Measurements from ENCODE around the gene OTUB2.

OTUB2 gene

DNA sequence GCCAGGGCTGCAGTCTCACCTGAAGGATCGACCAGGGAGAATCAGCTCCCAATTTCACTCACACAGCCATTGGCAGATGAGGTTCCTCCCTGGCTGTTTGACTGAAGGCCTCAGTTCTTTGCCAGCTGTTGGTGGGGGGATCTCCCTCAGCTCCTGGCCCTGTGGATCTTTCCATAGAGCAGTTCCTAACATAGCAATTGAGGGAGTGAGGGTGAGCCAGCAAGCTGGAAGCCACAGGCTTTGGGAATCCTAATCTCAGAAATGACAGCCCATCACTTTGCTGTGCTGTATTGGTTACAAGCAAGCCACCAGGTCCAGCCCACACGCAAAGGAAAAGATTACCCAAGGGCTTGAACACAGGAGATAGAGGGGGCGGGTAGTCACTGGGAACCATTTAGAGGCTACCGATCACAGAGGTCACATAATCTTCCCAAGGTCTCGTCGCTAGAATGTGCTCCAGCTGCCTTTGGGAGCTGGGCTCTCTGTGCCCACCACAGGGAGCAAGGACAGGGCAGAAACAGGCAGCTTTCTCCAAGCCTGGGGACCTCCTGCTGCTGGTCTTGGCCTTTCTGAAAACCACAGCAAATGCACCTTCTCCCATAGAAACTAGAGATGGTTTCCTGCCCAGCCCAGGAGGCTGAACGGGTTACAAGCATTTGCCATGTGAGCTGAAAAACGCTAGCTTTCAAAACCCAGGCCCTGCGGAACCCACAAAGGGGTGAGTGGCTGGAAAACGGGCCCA, 4.6 kb upstream of the OTUB2 start:
- no peak for DNase-seq

DNA sequence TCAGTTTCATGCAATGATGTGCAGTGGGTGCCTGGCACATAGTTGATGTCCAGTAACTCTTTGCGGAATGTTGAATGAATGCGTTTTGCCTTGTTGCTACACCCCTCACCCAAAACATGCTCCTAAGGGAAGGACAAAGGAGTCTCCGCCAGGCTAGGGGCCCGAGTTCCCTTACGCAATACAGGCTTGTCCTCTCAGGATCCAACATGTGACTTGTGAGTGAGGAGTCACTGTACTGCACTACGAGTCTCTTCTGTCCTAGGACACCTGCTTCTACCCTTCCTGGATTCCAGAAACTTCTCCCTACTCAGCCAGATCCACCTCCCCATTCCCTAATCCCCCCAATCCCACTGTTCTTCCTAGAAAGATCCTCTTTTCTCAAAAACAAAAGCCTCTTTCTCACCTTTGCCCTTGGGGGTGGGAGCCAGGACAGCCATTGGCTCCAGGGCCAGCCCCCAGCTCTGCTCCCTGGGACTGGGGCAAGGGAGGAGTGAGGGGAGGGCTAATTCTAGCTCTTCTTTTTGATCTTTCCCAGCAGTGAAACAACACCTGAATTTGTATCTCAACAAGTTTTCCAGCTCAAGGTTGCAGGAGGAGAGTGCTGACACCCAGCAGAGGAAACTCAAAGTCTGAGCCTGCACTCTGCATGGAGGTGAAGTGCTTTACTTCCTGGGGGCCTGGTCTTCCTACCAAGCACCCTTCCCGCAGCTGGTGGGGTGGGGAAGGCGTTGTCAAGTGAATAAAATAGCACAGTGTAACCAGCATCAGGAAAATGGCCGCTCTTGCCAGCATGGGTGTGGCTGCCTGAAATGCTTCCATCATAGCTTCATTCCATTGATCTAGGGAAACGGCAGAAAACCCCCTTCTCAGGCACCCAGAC, 3.4 kb upstream of the OTUB2 start:
- no peak for DNase-seq

DNA sequence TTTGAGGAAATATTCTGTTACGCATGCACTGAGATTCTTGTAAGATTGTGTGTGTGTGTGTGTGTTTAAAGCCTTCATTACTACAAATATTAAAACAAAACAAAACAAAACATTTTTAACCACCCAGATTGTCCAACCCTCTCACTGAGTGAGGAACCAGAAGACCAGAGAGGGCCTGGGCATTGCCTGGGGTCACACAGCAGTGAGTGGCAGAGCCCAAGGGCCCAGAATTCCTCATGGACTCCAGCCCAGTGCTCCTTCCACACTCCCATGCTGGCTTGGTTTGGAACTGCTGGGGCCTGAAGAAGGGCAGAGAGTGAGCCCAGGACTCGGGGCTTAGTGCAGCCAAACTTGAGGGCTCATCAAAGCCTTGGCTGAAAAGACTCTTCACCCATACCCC, 1.6 kb upstream of the OTUB2 start:
- DNase-seq: no peak

DNA sequence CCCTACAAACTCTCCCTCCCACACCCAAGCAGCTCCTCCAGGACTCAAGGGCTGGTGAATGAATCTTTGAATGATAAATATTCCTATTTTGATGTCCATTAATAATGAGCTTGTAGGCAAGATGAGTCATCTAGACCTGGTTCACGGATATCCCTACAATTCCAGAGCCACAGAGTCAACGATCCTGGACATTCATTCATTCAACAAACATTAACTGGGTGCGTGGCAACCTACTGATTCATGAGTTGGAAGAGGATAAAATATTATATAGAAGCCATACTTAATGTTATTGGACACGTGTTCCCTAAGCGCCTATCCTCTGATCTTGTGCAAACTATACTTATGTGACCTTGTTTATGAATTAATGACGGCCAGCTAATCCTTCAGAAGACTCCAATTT, 420 bp upstream of the OTUB2 start:
- DNase-seq: peak in 1 of 14 donors; percentile 45

DNA sequence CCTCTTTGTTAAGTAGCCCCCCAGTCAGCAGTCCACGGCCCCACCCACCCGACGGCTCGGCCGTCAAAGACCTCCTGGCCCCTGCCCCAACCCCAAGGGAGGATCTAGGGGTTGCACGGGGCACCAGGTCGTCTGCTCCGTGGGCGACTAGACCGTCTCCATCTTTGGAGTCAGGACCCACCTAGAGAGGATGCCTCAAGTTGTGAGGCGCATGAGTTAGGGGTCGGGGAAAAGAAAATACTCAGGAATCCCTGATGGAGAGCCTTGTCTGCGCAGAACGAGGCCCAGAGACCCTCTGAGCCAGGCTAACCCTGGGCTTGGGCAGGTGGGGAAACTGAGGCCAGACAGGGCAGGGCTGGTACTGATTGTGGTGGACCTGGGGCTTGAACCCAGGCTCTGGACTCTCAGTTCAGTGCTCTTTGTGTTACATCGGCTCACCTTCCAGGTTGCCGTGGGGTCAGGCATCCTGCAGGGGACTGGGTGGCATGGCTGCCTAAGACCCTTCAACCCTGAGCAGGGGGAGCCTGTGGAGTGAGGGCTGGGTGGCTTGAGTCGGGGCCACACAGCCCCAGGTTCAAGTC, 839 bp downstream of the OTUB2 start:
- DNase-seq: no peak

DNA sequence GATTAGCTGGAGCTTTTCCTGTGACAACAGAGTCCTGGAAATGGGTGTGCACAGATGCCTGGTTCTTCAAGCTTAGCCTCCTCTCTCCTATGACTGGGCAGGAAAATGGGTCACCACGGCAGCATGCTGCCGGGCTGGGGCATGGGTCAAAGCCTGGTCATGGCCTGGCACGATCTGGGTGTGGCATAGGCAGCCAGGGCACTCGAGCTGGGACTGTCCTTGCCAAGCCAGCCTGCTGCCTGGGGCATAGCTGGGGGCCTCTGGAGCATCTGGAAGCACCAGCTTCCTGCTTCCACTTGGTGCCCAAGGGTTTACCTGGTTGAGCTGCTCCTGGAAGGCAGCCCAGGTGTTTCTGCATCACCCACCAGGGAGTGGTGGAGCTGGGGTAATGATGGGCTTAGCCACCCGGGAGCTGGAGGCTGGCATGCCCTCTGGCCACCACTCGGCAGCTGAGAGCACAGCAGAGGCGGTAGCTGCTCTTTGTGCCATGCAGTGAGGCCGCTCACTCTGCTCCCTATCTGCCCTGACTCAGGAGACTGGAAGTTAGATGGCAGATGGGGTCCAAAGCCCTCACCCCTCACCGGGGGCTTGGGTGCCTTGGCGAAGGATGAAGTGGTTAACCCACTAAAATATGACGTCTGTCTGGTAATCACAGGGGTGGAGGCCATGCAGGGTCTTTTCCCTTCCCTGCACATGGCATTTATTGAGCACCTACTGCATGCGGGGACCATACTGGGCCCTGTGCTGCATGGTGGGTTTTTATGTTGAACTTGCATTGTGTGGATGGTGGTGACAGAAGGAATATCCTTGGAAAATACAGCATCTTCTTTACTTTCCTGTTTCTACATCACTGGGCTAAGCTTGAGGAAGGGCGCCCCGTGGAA, 1.7 kb downstream of the OTUB2 start:
- no peak for DNase-seq

DNA sequence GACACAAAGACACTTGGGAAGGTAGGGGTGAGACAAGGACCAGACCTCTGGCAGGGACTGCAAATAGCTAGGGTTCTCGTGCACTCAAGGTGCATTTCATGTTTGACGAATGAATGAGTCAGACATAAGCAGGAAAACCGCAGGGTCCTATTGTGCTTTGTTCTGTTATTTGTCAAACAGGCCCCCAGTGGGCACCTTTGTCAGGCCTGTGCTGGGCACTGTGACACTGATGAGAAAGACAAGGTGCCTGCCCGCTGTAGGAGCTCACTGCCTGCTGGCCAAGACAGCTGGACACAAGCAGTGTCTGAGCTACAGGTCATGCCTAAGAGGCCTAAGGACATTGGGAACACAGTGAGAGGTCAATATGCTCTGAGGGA, 2.3 kb downstream of the OTUB2 start:
- no peak for DNase-seq

DNA sequence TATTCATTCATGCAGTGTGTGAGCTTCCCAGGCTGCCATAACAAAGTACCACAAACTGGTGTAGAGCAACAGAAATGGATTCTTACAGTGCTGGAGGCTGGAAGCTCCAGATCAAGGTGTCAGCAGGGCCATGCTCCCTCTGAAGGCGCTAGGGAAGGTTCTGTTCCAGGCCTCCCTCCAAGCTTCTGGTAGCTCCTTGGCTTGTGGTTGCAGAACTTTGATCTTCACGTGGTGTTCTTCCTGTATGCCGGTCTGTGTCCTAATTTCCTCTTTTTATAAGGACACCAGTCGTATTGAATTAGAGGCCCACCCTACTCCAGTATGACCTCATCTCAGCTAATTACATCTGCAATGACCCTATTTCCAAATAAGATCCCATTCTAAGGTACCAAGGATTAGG, 3.1 kb downstream of the OTUB2 start:
- DNase-seq: no peak

DNA sequence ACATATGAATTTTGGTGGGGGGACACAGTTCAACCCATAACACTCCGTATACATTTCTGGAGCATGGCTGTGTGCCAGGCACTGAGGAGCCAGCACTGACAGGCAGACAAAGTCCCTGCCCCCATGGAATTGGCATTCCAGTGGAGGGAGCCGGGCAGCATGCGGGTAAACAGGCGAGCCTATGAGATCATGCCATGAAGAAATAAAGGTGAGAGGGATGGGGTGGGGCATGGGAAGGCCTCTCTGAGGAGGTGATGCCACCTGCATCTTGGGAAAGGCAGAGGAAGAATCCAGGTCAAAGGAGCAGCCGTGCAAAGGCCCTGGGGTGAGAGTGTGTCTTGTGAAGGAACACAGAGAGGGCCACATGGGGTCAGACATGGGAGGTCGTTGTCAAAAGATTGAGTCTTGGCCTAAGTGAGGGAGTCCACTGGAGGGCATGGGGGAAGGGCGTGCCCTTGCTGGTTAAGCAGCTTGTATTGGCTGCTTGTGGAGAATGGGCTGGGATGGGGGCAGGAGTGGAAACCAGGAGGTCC, 3.6 kb downstream of the OTUB2 start:
- no peak for DNase-seq

DNA sequence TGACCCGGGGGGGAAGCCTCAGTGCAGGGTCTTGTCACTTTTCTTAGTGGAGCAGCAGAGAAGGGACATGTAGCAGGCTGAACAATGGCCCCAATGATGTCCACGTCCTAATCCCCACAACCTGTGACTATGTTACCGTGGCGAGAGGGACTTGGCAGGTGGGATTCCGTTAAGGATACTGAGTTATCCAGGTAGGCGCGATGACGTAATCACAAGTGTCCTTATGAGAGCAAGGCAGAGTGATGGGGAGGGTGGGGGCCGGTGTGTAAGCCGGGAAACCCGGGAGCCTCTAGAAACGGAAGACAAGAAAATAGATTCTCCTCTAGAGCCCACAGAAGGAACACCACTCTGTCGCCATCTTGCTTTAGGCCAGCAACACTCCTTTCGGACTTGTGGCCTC, 4.4 kb downstream of the OTUB2 start:
- no peak for DNase-seq

DNA sequence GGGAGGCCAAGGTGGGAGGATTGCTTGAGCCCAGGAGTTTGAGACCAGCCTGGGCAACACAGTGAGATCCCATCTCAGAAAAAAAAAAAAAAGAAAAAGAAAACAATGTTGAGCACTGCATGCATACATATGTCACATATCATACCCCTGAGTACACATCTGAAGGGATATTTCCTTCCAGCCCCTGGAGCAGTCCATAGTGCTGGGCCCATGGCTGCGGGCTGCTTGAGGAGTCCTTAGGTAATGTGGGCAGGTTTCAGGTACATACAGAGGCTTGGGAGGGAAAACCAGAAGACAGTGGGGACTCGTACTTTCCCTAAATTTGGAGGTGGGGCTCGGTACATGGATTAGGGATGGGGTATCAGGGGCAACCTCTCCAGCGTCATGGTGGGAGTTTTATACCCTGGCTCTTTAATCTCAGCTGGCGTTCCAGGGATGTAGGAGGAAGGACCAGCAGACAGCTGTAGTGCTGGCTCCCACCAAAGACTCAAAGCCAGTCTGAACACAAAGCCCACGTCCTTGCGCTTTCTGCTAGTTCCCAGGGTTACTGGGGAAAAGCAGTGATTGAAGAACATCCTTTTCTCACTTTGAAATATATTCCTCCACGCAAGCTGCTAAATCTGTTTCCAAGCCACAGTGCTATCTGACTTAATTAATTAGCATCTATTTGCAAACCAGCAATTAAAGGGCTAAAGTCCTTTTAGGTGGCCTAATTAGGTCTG, 5.2 kb downstream of the OTUB2 start:
- no peak for DNase-seq

DNA sequence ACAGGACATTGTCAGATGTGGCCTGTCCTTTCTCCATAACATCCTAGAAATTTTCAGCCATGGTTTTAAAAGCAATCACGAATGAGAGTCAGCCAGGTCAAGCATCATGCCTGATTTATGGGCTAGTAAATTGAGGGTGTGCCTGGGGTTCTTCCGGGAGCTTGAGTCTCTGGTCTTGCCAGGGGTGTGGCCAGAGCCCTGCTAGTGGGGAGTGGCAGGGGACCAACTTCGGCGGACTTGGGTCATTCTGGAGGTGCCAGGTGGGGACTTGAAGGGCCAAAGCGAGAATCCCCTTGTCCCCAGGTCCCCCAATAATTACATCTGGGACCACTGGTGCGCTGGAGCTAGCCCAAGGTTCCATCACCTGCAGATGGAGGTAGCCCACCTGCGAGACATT, 5.7 kb downstream of the OTUB2 start:
- no peak for DNase-seq

DNA sequence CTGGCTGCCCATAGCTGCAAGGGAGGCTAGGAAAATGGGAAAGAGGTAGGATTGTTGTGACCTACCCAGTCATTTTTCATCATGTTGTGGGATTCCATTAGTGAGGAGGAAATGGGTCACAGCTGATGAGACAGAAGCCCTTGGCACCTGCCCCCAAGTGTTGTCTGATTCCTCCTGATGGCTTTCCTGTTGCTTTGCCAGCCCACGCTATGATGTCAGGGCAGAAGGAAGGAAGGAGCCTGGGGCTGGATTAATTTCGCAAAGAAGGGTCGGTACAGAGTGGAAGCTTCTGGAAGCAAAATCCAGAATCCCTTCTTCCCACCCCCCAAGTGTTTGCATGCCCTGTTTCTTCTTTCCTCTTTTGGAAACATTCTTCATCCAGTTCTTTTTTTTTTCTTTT, 8.7 kb downstream of the OTUB2 start:
- no peak for DNase-seq

DNA sequence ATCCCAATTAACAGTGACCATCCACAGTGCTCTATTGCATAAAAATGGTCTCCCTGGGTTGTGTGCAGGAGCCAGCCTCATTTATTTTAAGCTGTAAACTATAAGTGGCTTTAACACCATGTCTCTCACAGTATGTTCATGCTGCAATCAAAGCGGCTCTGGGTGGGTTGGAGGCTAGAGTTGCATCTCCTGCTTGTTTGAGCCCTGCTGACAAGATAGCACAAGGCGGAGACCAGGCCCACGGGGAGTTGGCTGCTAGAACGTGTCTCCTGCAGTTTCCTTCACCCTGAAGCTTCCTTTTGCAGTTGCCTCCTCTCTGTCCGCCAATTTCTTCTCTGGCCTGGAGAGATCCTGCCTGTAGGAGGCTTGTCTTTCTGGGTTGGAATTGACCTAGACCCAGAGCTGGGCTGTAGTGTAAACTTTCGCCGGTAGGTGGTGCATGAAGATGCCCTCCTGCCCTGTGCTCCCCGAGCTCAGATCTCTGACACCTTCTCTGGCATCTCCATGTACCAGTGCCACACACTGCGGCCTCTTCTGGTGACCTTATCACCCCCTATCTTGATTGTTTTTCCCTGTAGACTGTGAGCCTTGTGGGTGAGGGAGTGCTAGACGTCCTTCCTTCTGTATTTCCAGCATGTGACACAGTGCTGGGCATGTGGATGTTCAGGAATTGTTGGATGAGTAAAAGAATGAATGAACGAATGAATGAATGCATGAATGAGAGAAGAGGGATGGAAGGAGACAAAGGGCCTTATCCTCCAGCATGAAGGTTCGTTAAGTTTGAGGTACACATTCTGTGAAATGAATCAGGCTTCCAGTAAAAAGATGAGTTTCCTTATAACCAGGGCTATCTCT, 10.4 kb downstream of the OTUB2 start:
- DNase-seq: peak in 11 of 14 donors; percentile 20 to 55 (median 25)

DNA sequence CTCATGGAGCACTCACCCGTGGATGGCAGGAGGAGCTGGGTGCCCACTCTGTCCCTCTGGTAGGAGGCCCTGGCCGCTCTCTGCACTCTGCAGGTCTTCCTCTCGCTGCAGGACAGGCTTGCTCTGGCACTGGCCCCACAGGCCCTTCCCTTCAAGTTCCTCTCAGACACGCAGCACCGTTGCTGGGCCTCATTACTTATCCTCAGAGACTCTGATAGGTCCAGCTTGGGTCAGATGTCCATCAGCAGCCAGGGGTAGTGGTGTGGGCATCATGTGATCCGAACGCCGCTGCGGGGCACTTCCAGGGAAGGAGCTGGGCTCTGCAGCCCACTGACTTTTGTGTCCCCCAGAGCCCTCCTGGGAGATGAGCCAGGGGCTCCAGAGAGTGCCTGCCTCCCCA, 11.8 kb downstream of the OTUB2 start:
- no peak for DNase-seq

DNA sequence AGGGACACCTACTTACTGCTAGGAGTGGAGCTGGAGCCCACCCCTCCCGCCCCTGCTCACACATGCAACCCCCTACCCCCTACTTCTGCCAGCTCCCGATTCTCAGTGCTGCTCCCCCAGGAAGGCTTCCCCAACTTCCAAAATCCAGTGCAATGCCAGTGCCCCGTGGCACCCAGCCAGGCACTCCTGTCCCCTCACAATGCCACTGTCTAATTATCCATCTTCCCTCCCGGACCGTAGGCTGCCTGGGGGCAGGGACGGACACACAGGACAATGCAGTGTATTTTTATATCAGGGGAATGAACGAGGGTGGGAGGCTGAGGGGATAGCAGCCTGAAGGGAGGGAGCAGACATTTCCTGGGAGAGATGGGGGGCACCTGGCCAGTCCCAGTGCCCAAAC, 12.4 kb downstream of the OTUB2 start:
- no peak for DNase-seq

DNA sequence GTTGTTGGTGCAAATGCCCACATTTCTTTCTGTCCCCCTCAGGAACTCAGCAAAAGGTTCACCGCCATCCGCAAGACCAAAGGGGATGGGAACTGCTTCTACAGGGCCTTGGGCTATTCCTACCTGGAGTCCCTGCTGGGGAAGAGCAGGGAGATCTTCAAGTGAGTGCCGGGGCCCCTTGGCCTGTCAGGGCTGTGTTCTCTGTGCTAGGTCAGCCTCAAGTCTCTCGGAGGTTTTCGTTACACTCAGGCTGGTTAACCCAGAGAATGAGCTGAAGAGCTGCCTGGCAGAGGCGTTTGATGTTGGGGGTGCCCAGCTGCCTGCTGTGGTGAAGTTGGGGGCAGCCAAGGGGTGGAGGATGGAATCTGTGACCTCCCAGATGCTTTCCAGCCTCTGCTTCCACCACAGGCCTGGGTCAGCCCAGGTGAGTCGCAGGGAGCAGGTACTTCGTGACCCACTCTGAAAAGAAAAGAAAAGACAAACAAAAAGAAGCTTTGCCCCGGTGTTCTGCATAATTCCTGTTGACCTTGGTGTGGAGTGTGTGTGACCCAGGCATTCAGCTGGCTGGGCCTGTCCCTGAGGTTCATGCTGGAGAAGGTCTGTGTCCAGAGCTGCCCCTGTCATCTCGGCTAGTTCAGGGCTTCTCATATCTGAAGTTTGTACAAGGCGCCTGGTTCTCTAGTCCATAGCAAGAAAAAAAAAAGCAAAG, 12.9 kb downstream of the OTUB2 start:
- no peak for DNase-seq

DNA sequence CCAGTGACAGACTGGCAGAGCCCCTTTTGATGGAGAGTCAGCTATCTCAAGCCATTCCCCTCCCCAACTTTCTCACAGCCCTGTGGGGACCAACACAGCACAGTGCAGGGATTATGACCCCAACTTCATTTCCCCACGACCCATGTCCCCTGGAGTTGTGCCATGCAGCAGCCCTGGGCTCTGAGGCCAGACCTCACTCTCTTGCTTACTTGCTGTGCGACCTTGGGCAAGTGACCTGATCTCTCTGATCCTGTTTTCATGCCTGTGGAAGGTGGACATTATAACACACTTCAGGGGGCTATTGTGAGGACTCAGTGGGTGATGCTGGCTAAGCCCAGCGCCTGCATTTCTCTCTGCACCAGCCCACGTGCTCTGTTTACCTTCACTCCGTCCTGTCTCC, 14.1 kb downstream of the OTUB2 start:
- no peak for DNase-seq

DNA sequence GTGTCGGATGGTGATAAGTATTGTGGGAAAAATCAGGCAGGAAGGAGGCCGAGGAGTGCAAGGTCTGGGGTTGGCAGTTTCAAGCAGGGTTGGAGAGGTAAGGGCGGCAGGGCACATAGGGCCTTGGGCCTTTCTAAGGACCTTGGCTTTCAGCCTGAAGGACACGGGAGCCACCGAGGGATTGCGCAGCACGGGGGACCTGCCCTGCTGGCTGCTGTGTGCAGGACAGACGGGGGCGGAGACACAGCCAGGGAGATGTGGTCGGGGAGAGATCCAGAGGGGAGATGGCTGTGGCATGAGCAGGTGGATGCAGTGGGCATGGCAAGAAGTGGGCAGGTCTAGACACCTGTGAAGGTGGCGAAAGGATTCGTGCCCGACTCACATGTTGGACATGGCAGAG, 14.7 kb downstream of the OTUB2 start:
- no peak for DNase-seq

Data from C1 segment of cervical spinal cord (tissue), 14 donors.